ENCODE data around the gene KHDC3L.
"Not testable (repeated sequence)": the region's sequence is repeated elsewhere in the genome, so short reads cannot be mapped to it uniquely, and the experiment has no call there.

KHDC3L gene

GRCh38 chr6:73367761-73368355, 5.4 kb downstream of the KHDC3L start:
- H3K4me3 ChIP-seq (ENCODE audit: low read length), result no peak overlapping the region
- no peak for DNase-seq (ENCODE audit: low read depth, low spot score)

DNA sequence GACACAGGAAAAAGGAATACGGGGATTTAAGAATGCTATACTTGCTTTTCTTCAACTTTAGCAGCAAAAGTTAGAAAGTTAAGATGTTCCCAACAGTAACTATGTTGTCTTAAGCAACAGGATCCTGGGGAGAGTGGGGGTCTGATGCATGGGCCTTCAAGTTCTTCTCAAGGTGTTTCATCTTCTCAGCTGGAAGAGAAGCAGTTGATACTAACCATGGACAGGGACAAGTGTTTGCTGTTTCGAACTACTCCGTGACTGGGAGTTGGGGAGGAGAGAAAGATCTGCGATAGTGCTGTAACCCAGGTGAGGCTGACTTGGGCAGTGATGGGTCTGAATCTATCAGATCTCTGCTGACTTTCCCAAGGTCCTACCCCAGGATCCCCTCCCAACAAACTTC, 6.2 kb downstream of the KHDC3L start:
- no peak for DNase-seq (ENCODE audit: low read depth, low spot score)
- H3K4me3 ChIP-seq (ENCODE audit: low read length), result no peak overlapping the region

GRCh38 chr6:73369157-73369556, 6.7 kb downstream of the KHDC3L start:
- H3K4me3 ChIP-seq (ENCODE audit: low read length), result no peak overlapping the region
- no peak for DNase-seq (ENCODE audit: low read depth, low spot score)

- DNase-seq (ENCODE audit: low read depth, low spot score), result peak; percentile 87
- H3K4me3 ChIP-seq (ENCODE audit: low read length), result no peak within 1 kb of the TSS
Measured at GRCh38 chr6:73369563-73369962, 7.1 kb downstream of the KHDC3L start, which contains the start of gene OOEP. Gene OOEP (minus strand): TSS chr6:73369897. CDS start chr6:73369792, 105 bp downstream.

- no peak overlapping the region for H3K4me3 ChIP-seq (ENCODE audit: low read length)
- DNase-seq (ENCODE audit: low read depth, low spot score), result no peak
Measured at GRCh38 chr6:73371984-73372383, 9.5 kb downstream of the KHDC3L start.

GRCh38 chr6:73372516-73372915, 10.1 kb downstream of the KHDC3L start:
- no peak overlapping the region for H3K4me3 ChIP-seq (ENCODE audit: low read length)
- DNase-seq (ENCODE audit: low read depth, low spot score), result no peak

DNA sequence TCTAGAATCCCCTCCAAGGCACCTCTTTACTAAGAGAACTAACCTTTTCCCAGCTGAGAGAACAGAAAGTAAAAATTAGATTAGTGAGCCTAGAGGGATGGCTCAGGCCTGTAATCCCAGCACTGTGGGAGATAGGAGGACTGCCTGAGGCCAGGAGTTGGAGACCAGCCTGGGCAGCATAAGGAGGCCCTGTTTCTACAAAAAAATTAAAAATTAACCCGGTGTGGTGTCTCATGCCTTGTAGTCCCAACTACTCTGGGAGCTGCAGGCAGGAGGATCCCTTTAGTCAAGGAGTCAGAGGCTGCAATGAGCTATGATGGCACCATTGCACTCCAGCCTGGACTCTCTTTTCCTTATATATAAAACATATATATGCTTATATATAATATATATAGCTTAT, 12.8 kb downstream of the KHDC3L start:
- no peak overlapping the region for H3K4me3 ChIP-seq (ENCODE audit: low read length)
- no peak for DNase-seq (ENCODE audit: low read depth, low spot score)

- no peak overlapping the region for H3K4me3 ChIP-seq (ENCODE audit: low read length)
- DNase-seq (ENCODE audit: low read depth, low spot score), result no peak
Measured at GRCh38 chr6:73377225-73377624, 14.8 kb downstream of the KHDC3L start.

GRCh38 chr6:73381531-73381930, 19.1 kb downstream of the KHDC3L start:
- not testable (repeated sequence) for DNase-seq (ENCODE audit: low read depth, low spot score); H3K4me3 ChIP-seq (ENCODE audit: low read length)

GRCh38 chr6:73382462-73383113, 20.1 kb downstream of the KHDC3L start:
- DNase-seq (ENCODE audit: low read depth, low spot score), result no peak
- no peak overlapping the region for H3K4me3 ChIP-seq (ENCODE audit: low read length)

DNA sequence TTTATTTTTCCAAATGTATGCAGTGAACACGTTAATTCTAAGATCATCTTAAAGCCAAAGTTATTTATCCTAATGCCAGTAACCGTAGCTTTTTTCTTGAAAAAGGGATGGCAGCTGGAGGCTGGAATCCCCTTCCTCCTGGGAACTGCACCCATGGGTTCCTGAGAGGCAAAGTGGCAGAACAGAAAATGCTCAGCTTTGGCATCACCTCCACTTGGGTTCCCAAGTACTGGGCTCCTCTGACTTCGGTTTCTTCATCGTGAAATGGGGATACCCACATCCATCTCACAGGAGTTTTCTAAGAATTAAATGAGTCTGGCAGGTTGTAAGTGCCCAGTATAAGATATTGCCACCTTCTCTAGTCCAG, 26.0 kb downstream of the KHDC3L start:
- no peak for DNase-seq (ENCODE audit: low read depth, low spot score)
- no peak overlapping the region for H3K4me3 ChIP-seq (ENCODE audit: low read length)

- no peak overlapping the region for H3K4me3 ChIP-seq (ENCODE audit: low read length)
- DNase-seq (ENCODE audit: low read depth, low spot score), result no peak
Measured at GRCh38 chr6:73388800-73389512, 26.5 kb downstream of the KHDC3L start.

GRCh38 chr6:73389854-73390253, 27.4 kb downstream of the KHDC3L start:
- H3K4me3 ChIP-seq (ENCODE audit: low read length), result no peak overlapping the region

DNA sequence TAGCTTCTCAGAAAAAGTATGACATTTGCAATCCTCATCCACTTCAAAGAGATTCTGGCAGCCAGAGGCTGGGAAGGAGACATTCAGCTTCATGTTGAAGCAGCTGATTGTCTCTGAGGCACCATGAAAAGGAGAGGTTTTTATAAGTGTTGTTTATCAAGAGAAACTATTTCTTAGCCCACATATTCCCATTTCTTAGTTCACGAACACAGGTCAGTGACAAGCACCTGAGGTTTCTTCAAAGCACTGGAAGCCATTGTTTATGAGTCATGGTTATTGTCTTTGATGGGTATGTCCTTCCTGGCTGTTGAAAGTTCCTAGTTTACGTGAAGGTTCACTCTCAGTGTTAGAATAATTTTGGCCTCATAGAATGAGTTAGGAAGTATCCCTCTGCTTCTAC, 29.2 kb downstream of the KHDC3L start:
- no peak overlapping the region for H3K4me3 ChIP-seq (ENCODE audit: low read length)
- DNase-seq (ENCODE audit: low read depth, low spot score), result no peak

More at GRCh38 chr6:73389854-73390253, 27.4 kb downstream of the KHDC3L start:
- no peak for DNase-seq (ENCODE audit: low read depth, low spot score)

GRCh38 chr6:73392188-73392587, 29.7 kb downstream of the KHDC3L start:
- not testable (repeated sequence) for DNase-seq (ENCODE audit: low read depth, low spot score); H3K4me3 ChIP-seq (ENCODE audit: low read length)

DNA sequence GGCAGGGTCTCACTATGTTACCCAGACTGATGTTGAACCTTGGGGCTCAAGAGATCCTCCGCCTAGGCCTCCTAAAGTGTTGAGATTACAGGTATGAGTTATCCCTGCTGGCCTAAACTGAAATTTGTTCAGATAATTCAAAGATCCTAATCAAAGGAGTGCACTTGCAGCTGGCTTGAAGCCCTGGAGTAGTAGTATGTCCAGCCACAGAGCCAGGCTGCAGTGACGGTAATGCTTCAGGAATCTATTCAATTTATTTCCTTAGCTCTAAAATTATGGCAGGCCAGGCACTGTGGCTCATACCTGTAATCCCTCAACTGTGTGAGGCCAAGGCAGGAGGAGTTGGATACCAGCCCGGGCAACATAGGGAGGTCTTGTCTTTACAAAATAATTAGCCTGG, 30.8 kb downstream of the KHDC3L start:
- DNase-seq (ENCODE audit: low read depth, low spot score), result no peak
- H3K4me3 ChIP-seq (ENCODE audit: low read length), result no peak overlapping the region

DNA sequence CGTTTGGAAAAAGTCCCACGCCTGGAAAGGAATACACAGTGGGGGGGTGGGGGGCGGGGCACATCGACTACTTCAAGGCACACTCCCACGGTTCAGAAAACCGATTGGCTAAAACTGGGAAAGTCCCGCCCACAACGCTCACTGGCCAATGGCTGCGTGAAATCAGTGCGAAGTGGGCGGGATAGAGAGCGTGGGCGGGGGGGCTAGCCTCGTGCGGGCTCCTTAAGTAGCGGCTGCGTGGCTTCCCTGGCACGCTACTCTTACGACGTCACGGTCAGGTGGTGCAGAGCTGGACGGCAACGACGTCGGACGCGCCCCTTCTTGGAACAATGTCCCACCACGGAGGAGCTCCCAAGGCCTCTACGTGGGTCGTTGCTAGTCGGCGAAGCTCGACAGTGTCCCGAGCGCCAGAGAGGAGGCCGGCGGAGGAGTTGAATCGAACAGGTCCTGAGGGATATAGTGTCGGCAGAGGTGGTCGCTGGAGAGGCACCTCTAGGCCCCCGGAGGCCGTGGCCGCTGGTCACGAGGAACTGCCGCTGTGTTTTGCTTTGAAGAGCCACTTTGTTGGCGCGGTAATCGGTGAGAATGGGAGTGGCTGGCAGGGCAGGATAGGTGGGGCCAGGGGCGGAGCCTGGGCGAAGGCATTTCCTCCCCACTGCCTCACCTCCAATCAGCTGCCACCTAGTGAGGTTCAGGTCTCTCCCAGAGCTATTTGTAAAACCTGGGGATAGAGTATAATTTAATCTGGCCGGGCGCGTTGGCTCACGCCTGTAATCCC, 32.3 kb downstream of the KHDC3L start, which contains the start of gene DDX43:
DDX43 (plus strand) TSS at position 252 of the 778 bp plus-strand sequence; CDS start at position 330, 78 bp downstream.
- DNase-seq (ENCODE audit: low read depth, low spot score), result no peak
- H3K4me3 ChIP-seq (ENCODE audit: low read length), result no peak within 1 kb of the TSS

- H3K4me3 ChIP-seq (ENCODE audit: low read length), result no peak overlapping the region
- no peak for DNase-seq (ENCODE audit: low read depth, low spot score)
Measured at GRCh38 chr6:73395875-73396274, 33.4 kb downstream of the KHDC3L start.

- DNase-seq (ENCODE audit: low read depth, low spot score), result no peak
- H3K4me3 ChIP-seq (ENCODE audit: low read length), result no peak overlapping the region
Measured at GRCh38 chr6:73400656-73401055, 38.2 kb downstream of the KHDC3L start.

DNA sequence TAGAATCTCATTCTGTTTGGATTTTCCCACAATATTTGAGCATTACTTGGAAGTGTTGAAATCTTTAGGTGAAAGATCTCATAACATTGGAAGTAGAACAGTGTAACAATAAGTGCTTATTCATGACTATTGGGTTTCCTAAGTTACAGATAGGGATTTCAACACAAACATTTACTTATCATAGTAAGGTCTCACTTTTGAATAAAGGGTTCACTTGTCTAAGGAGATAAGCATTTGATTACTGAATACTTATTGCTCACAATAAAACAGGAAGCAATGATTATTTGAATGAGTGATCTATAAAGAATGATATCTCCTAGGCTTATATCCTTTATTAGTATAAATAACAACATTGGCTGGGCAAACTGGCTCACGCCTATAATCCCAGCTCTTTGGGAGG, 46.9 kb downstream of the KHDC3L start:
- DNase-seq (ENCODE audit: low read depth, low spot score), result no peak

More for the DNA sequence above, 46.9 kb downstream of the KHDC3L start:
- no peak overlapping the region for H3K4me3 ChIP-seq (ENCODE audit: low read length)
